Measurements from ENCODE around the gene URGCP.

DNA sequence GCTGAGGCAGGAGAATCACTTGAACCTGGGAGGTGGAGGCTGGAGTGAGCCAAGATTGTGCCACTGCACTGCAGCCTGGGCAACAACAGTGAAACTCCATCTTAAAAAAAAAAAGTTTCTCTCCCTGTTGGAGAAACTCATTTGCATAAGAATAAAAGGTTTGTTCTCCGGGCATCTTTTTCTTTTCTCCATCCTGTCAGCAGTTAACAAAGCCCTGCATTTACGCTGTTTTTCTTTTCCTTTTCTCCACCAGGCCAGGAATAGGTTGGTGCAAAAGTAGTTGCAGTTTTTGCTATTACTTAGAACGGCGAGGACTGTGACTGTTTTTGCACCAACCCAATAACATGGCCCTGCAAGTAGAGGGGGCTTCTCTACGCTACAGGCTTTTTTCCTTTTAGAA lies 9.5 kb upstream of the URGCP start:
- no peak for TF ChIP-seq EZH2phosphoT487 (IDR thresholded peaks at IDR 0.05; ENCODE audit: borderline replicate concordance, low read depth)
- no peak for TF ChIP-seq POLR2AphosphoS5 (IDR thresholded peaks at IDR 0.05; ENCODE audit: low read depth, low read length)

All from SK-N-SH (cell line).